ENCODE data around the gene MEIS2.

MEIS2 gene

GRCh38 chr15:37112171-37112570, 11.8 kb upstream of the MEIS2 start:
- DNase-seq = no peak

- DNase-seq = no peak
Measured at GRCh38 chr15:37111427-37111717, 11.0 kb upstream of the MEIS2 start.

GRCh38 chr15:37109872-37110572, 9.7 kb upstream of the MEIS2 start:
- no peak for DNase-seq

- DNase-seq = no peak
Measured at GRCh38 chr15:37109168-37109871, 9.0 kb upstream of the MEIS2 start.

GRCh38 chr15:37108381-37109167, 8.2 kb upstream of the MEIS2 start:
- no peak for DNase-seq

GRCh38 chr15:37107744-37108380, 7.5 kb upstream of the MEIS2 start:
- DNase-seq = no peak

GRCh38 chr15:37107071-37107743, 6.9 kb upstream of the MEIS2 start:
- DNase-seq = no peak

- DNase-seq = no peak
Measured at GRCh38 chr15:37106490-37107001, 6.2 kb upstream of the MEIS2 start.

GRCh38 chr15:37105889-37106288, 5.5 kb upstream of the MEIS2 start:
- no peak for DNase-seq

GRCh38 chr15:37105029-37105428, 4.7 kb upstream of the MEIS2 start:
- DNase-seq = no peak

- DNase-seq = no peak
Measured at GRCh38 chr15:37104424-37104981, 4.2 kb upstream of the MEIS2 start.

GRCh38 chr15:37103475-37104423, 3.4 kb upstream of the MEIS2 start:
- DNase-seq = no peak

GRCh38 chr15:37103163-37103435, 2.8 kb upstream of the MEIS2 start:
- DNase-seq = no peak

- no peak for DNase-seq
Measured at GRCh38 chr15:37102305-37103162, 2.2 kb upstream of the MEIS2 start.

- DNase-seq = no peak
Measured at GRCh38 chr15:37101980-37102304, 1.6 kb upstream of the MEIS2 start.

GRCh38 chr15:37100966-37101215, 542 bp upstream of the MEIS2 start:
- no peak for DNase-seq

GRCh38 chr15:37099319-37100108, 835 bp downstream of the MEIS2 start:
- DNase-seq = no peak

- no peak for DNase-seq
Measured at GRCh38 chr15:37098468-37099318, 1.7 kb downstream of the MEIS2 start.

Data from activated CD8-positive, alpha-beta memory T cell treated with anti-CD3 and anti-CD28 coated beads for 24 hours (primary cell).